ENCODE data around the gene SWAP70. TPM values are rescaled to one million over a fixed set of nuclear protein-coding genes. Genes with fewer than 3 reads are reported as not detected.

Gene SWAP70
- polyA plus RNA-seq, 5 donors, result 16.4 to 26.9 (median 24.9) TPM

- DNase-seq, result no peak
Measured at GRCh38 chr11:9646324-9646723, 17.6 kb upstream of the SWAP70 start.

- no peak for DNase-seq
Measured at GRCh38 chr11:9651481-9651880, 12.4 kb upstream of the SWAP70 start.

GRCh38 chr11:9651899-9652748 lies 11.8 kb upstream of the SWAP70 start:
- DNase-seq, result no peak

GRCh38 chr11:9653871-9654270 lies 10.0 kb upstream of the SWAP70 start:
- DNase-seq, result no peak

- no peak for DNase-seq
Measured at GRCh38 chr11:9656864-9657263, 7.0 kb upstream of the SWAP70 start.

GRCh38 chr11:9657531-9657930 lies 6.3 kb upstream of the SWAP70 start:
- no peak for DNase-seq

GRCh38 chr11:9660886-9661285 lies 3.0 kb upstream of the SWAP70 start:
- DNase-seq, result no peak

GRCh38 chr11:9662273-9662672 lies 1.6 kb upstream of the SWAP70 start:
- no peak for DNase-seq

- DNase-seq, result peak; percentile 49 to 68
Measured at GRCh38 chr11:9664276-9665171, 647 bp downstream of the SWAP70 start.

- DNase-seq, result no peak
Measured at GRCh38 chr11:9665749-9666148, 1.9 kb downstream of the SWAP70 start.

- DNase-seq, result no peak
Measured at GRCh38 chr11:9669954-9670353, 6.1 kb downstream of the SWAP70 start.

- no peak for DNase-seq
Measured at GRCh38 chr11:9672288-9672916, 8.5 kb downstream of the SWAP70 start.

- no peak for DNase-seq
Measured at GRCh38 chr11:9672918-9673317, 9.0 kb downstream of the SWAP70 start.

GRCh38 chr11:9675691-9676090 lies 11.8 kb downstream of the SWAP70 start:
- DNase-seq, result no peak

- no peak for DNase-seq
Measured at GRCh38 chr11:9677951-9678350, 14.1 kb downstream of the SWAP70 start.

GRCh38 chr11:9678576-9678975 lies 14.7 kb downstream of the SWAP70 start:
- DNase-seq, result no peak

GRCh38 chr11:9680028-9680427 lies 16.2 kb downstream of the SWAP70 start:
- no peak for DNase-seq

- no peak for DNase-seq
Measured at GRCh38 chr11:9681583-9682372, 17.9 kb downstream of the SWAP70 start.

GRCh38 chr11:9687711-9688477 lies 24.0 kb downstream of the SWAP70 start:
- DNase-seq, result peak; percentile 38

- no peak for DNase-seq
Measured at GRCh38 chr11:9688716-9689511, 25.0 kb downstream of the SWAP70 start.
